Measurements from ENCODE around the gene LGALS3BP. TPM values are rescaled to one million over a fixed set of nuclear protein-coding genes. Genes with fewer than 3 reads are reported as not detected.

The LGALS3BP gene
- total and polyA plus RNA-seq, 2 of the 8 experiments (the other 6 are each of a cell fraction or from before 2014, with no cell fraction given) = 56.1 to 61.6 TPM

DNA sequence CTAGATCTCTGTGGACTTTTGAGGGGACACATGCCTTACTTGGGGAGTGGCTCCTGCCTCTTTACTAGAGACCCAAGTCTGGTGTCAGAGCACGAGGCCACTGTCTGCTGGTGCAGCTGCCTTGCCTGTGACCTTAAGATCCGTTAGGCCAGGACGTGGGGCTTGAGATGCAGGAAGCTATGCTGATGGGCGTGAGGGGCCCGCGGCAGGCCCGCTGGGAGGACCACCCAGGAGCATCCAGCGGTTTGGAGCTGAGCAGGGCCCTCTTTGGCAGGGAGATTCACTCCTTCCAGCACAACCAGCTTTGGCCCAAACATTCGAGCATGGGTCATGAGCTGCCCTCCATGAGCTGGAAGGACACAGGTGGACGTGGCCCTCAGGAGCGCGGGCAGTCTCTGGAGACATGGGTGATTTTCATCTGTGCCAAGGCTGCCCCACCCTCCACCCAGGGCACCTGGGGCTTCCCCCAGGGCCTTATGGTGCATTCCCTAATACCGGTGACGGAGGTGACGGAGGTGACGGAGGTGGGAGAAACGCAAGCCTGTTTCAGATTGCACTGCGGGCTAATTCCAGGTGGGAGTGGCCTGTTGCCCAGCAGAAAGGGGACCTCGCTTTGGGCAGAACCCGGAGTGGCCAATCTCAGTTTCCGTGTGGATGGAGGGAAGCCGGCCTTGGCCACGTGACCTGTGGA lies 12.7 kb downstream of the LGALS3BP start:
- Histone ChIP-seq H3K4me1 (replicated peaks in 1 of 4; ENCODE audit: control insufficient read depth in 3 of 4, insufficient read depth in 4 of 4, low read length in 3 of 4) (peaks cover 0 to 2% (median 0%) of the 10 kb centered on the region in 4 experiments; a peak in 2 of 7 replicates), H3K79me2 (ENCODE audit: control insufficient read depth in 1 of 2, insufficient read depth in 2 of 2, low read length in 2 of 2) (no peaks in the 10 kb centered on the region), H3K27me3 (replicated peaks in 1 of 4; ENCODE audit: control insufficient read depth in 3 of 4, extremely low read depth in 1 of 4, insufficient read depth in 3 of 4, low read length in 3 of 4) (no peaks in the 10 kb centered on the region), H3K23ac (ENCODE audit: insufficient read length) (no peak overlapping the region), H3K14ac (ENCODE audit: insufficient read length) (no peak overlapping the region), H4K5ac (ENCODE audit: insufficient read length, low read depth, low read length) (no peak overlapping the region), H3K9ac (replicated peaks in 1 of 4; ENCODE audit: extremely low read depth in 1 of 4, low read depth in 3 of 4, low read length in 3 of 4) (no peak overlapping the region), H3K4ac (replicated peaks; ENCODE audit: insufficient read length, low read depth, low read length) (no peak overlapping the region), H3K4me2 (ENCODE audit: insufficient read depth in 1 of 2, low read depth in 2 of 2, low read length in 2 of 2) (no peak overlapping the region), H2BK5ac (ENCODE audit: low read depth, low read length) (no peak overlapping the region), H4K20me1 (replicated peaks in 1 of 2; ENCODE audit: control insufficient read depth in 1 of 2, insufficient read depth in 2 of 2, low read length in 2 of 2) (peaks cover 0 to 3% of the 10 kb centered on the region in 2 experiments), H3K79me1 (ENCODE audit: low read depth, low read length) (no peaks in the 10 kb centered on the region), H2BK12ac (ENCODE audit: low read depth, low read length) (no peak overlapping the region), H3K18ac (ENCODE audit: extremely low read depth, low read length) (no peak overlapping the region), H2BK20ac (ENCODE audit: low read length) (no peak overlapping the region), H3K56ac (replicated peaks; ENCODE audit: insufficient read length, low read depth, low read length) (no peak overlapping the region), H3K23me2 (ENCODE audit: low read depth, low read length) (no peaks in the 10 kb centered on the region), H4K8ac (ENCODE audit: extremely low read depth, insufficient read depth, low read length) (no peak overlapping the region; the same call in 1 of the 2 replicates), H2BK120ac (replicated peaks; ENCODE audit: low read depth, low read length) (no peak overlapping the region), H3K9me3 (ENCODE audit: insufficient read depth in 2 of 2, low read depth in 1 of 2, low read length in 1 of 2) (no peaks in the 10 kb centered on the region), H3K4me3 (ENCODE audit: extremely low read depth in 1 of 4, insufficient read depth in 2 of 4, low read depth in 3 of 4, low read length in 4 of 4) (no peak overlapping the region), H3K27ac (ENCODE audit: low read depth, low read length) (no peak overlapping the region), H2BK15ac (ENCODE audit: low read length) (no peak overlapping the region), H2AK5ac (ENCODE audit: low read depth, low read length) (no peak overlapping the region), H3K36me3 (ENCODE audit: control insufficient read depth in 2 of 4, insufficient read depth in 4 of 4, low read length in 3 of 4) (no peaks in the 10 kb centered on the region; a peak in 1 of 8 replicates), H2AFZ (ENCODE audit: low read length) (no peak overlapping the region), H4K91ac (replicated peaks; ENCODE audit: insufficient read length, low read length) (no peak overlapping the region)
- no peak for TF ChIP-seq JUN (IDR thresholded peaks at IDR 0.05; ENCODE audit: low read depth, low read length)
- no peak for TF ChIP-seq USF2 (IDR thresholded peaks at IDR 0.05; ENCODE audit: low read length)
- TF ChIP-seq CHD2 (IDR thresholded peaks at IDR 0.05; ENCODE audit: low read length) = no peak
- no peak for TF ChIP-seq SP4 (IDR thresholded peaks at IDR 0.05; ENCODE audit: low read length)
- TF ChIP-seq RBBP5 (IDR thresholded peaks at IDR 0.05; ENCODE audit: borderline replicate concordance, low read depth, low read length) = no peak
- no peak for TF ChIP-seq CBX5 (IDR thresholded peaks at IDR 0.05; ENCODE audit: low read depth, low read length)
- ChIA-PET POLR2A (ENCODE audit: partially characterized antibody) (interaction anchor here (2.5 kb wide), 1 partner anchor 14 kb away, joined by 10 read pairs; no protein-coding TSS in a partner anchor), CTCF (ENCODE audit: partially characterized antibody) (interaction anchor here (0.9 to 4.2 kb wide), 9 partner anchors 9 to 124 kb away, joined by 3 to 19 read pairs (median 4); no protein-coding TSS in a partner anchor)
- DNase-seq (ENCODE audit: low read depth in 1 of 2, low spot score in 2 of 2) (no peak), FAIRE-seq (no peak)
- 94% methylated on average over 22 of the region's 23 CpGs; no CpG with 5 or more reads in 1 of the 2 experiments for WGBS, 2 experiments (ENCODE audit: extremely low coverage in 1 of 2, insufficient coverage in 1 of 2, insufficient read length in 1 of 2, insufficient replicate concordance in 2 of 2, low coverage in 1 of 2, low lambda C conversion rate in 2 of 2, missing lambda C conversion rate in 1 of 2)

All from H1 (cell line).